ENCODE results near the gene FSHR. TPM values are rescaled to one million over a fixed set of nuclear protein-coding genes. Genes with fewer than 3 reads are reported as not detected.

FSHR gene
- total and polyA plus RNA-seq, 2 of the 4 experiments (the other 2 are of a cell fraction), result not detected

DNA sequence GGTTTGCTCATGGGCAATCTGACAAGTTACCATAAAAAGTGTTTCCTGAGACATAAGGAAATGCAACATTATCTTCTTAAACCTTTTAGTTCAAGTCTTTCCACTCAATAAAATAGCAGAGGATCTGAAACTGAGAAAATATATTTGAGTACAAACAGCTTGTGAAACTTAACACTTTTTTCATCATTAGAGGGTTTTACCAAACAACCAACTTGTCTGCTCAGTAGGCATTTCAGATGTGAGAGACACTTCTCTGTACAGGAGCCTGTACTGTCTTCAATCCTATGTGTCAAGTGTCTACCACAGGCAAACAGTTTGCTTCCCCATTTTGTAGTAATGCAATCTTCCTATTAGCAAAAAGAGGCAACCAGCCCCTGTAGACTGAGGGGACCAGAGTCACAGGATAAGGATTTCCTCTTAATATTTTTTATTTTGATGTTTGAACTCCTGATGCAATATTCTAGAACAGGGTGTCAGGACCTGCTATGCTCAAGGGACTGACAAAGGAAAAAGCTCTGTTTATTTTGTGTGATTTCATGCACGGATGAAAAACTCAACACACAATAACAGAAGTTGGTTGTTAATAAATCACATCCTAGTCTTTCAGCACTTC, 239.7 kb downstream of the FSHR start:
- no CpG with 5 or more reads among the region's 1 CpG for WGBS, 2 experiments (ENCODE audit: extremely low coverage in 2 of 2, insufficient read length in 1 of 2)
- H3K27ac ChIP-seq (ENCODE audit: insufficient read depth, low read length), result no peak overlapping the region
- H3K79me1 ChIP-seq (ENCODE audit: low read depth in 1 of 2, low read length in 2 of 2), result no peaks in the 10 kb centered on the region
- ATAC-seq (ENCODE audit: low read depth) (no peak), DNase-seq (no peak)
- no peak overlapping the region for H3K56ac ChIP-seq (ENCODE audit: extremely low read depth, insufficient read depth, low read length)
- no peaks in the 10 kb centered on the region for H3K36me3 ChIP-seq (ENCODE audit: control insufficient read depth, insufficient read depth, low read length)
- no peak overlapping the region for H3K9ac ChIP-seq (ENCODE audit: low read depth, low read length)
- no peaks in the 10 kb centered on the region for H3K4me1 ChIP-seq (ENCODE audit: control insufficient read depth, insufficient read depth, low read length)
- in situ Hi-C loops (cut with MboI; ENCODE audit: low sequenced_read_pairs), result no loop called here
- intact Hi-C loops (cut with micrococcal nuclease), result no loop called here
- H2AK9ac ChIP-seq (replicated peaks; ENCODE audit: low read depth, low read length, poor library complexity), result no peak overlapping the region
- ChIA-PET CTCF (interaction anchor here (0.7 kb wide), 1 partner anchor 9 kb away, joined by 3 read pairs; no protein-coding TSS in a partner anchor), POLR2A (ENCODE audit: unreplicated experiment) (no interaction called here)
- no peak for TF ChIP-seq RAD21 (IDR thresholded peaks at IDR 0.05; ENCODE audit: low read length)
- TF ChIP-seq, protein P1, sequence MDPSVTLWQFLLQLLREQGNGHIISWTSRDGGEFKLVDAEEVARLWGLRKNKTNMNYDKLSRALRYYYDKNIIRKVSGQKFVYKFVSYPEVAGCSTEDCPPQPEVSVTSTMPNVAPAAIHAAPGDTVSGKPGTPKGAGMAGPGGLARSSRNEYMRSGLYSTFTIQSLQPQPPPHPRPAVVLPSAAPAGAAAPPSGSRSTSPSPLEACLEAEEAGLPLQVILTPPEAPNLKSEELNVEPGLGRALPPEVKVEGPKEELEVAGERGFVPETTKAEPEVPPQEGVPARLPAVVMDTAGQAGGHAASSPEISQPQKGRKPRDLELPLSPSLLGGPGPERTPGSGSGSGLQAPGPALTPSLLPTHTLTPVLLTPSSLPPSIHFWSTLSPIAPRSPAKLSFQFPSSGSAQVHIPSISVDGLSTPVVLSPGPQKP (IDR thresholded peaks at IDR 0.05; ENCODE audit: borderline replicate concordance, low read depth, low read length), result no peak
- TF ChIP-seq RFX5 (IDR thresholded peaks at IDR 0.05; ENCODE audit: low read depth, low read length), result no peak
- TF ChIP-seq, protein P2, sequence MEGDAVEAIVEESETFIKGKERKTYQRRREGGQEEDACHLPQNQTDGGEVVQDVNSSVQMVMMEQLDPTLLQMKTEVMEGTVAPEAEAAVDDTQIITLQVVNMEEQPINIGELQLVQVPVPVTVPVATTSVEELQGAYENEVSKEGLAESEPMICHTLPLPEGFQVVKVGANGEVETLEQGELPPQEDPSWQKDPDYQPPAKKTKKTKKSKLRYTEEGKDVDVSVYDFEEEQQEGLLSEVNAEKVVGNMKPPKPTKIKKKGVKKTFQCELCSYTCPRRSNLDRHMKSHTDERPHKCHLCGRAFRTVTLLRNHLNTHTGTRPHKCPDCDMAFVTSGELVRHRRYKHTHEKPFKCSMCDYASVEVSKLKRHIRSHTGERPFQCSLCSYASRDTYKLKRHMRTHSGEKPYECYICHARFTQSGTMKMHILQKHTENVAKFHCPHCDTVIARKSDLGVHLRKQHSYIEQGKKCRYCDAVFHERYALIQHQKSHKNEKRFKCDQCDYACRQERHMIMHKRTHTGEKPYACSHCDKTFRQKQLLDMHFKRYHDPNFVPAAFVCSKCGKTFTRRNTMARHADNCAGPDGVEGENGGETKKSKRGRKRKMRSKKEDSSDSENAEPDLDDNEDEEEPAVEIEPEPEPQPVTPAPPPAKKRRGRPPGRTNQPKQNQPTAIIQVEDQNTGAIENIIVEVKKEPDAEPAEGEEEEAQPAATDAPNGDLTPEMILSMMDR (conservative IDR thresholded peaks at IDR 0.05; ENCODE audit: low read depth, low read length), result no peak
- TF ChIP-seq POLR2A (IDR thresholded peaks at IDR 0.05; ENCODE audit: low read depth, low read length), result no peak
- no peak for TF ChIP-seq BHLHE40 (IDR thresholded peaks at IDR 0.05; ENCODE audit: low read depth, low read length)
- TF ChIP-seq RCOR1 (IDR thresholded peaks at IDR 0.05; ENCODE audit: insufficient replicate concordance, low read length), result no peak
- TF ChIP-seq NFE2L2 (IDR thresholded peaks at IDR 0.05; ENCODE audit: low read depth, low read length), result no peak
- TF ChIP-seq FOS (IDR thresholded peaks at IDR 0.05; ENCODE audit: low read depth, low read length), result no peak
- TF ChIP-seq MXI1 (IDR thresholded peaks at IDR 0.05; ENCODE audit: borderline replicate concordance, low read depth, low read length), result no peak
- no peak for TF ChIP-seq CHD1 (IDR thresholded peaks at IDR 0.05; ENCODE audit: low read depth, low read length)
- TF ChIP-seq MAFK (IDR thresholded peaks at IDR 0.05; ENCODE audit: low read depth, low read length), result no peak
- no peak for TF ChIP-seq CEBPB (IDR thresholded peaks at IDR 0.05; ENCODE audit: low read depth, low read length)
- no peak for TF ChIP-seq MAZ (IDR thresholded peaks at IDR 0.05; ENCODE audit: borderline replicate concordance, low read depth, low read length)
- TF ChIP-seq, protein P3, sequence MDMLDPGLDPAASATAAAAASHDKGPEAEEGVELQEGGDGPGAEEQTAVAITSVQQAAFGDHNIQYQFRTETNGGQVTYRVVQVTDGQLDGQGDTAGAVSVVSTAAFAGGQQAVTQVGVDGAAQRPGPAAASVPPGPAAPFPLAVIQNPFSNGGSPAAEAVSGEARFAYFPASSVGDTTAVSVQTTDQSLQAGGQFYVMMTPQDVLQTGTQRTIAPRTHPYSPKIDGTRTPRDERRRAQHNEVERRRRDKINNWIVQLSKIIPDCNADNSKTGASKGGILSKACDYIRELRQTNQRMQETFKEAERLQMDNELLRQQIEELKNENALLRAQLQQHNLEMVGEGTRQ (IDR thresholded peaks at IDR 0.05; ENCODE audit: low read depth, low read length), result no peak
- TF ChIP-seq SMC3 (IDR thresholded peaks at IDR 0.05; ENCODE audit: low read depth, low read length), result no peak
- no peak overlapping the region for H2BK20ac ChIP-seq (ENCODE audit: low read depth, low read length)
- H4K91ac ChIP-seq (ENCODE audit: insufficient read depth, low read depth, low read length), result no peak overlapping the region
- no peaks in the 10 kb centered on the region for H3K27me3 ChIP-seq (ENCODE audit: control insufficient read depth, insufficient read depth, low read length)
- H4K8ac ChIP-seq (ENCODE audit: low read depth in 2 of 2, low read length in 2 of 2), result no peak overlapping the region
- no peak overlapping the region for H2BK5ac ChIP-seq (ENCODE audit: low read depth, low read length, poor library complexity, severe bottlenecking)
- H3K9me1 ChIP-seq (ENCODE audit: insufficient read depth, low read length), result no peaks in the 10 kb centered on the region
- H3K23ac ChIP-seq (ENCODE audit: low read depth, low read length), result no peak overlapping the region
- dilution Hi-C loops (cut with HindIII; ENCODE audit: low sequenced_read_pairs, unreplicated experiment), result no loop called here
- no peaks in the 10 kb centered on the region for H4K20me1 ChIP-seq (ENCODE audit: insufficient read depth, low read length)
- no peak overlapping the region for H2AFZ ChIP-seq (replicated peaks; ENCODE audit: low read length, poor library complexity)
- H2AK5ac ChIP-seq (ENCODE audit: low read depth, low read length), result no peak overlapping the region
- H3K4ac ChIP-seq (ENCODE audit: low read depth, low read length), result no peak overlapping the region
- H3K9me3 ChIP-seq (ENCODE audit: control insufficient read depth, insufficient read depth, low read length), result peaks cover 2% of the 10 kb centered on the region; the same call in 1 of the 2 replicates
- H3K4me2 ChIP-seq (ENCODE audit: low read depth, low read length), result no peak overlapping the region
- no TSS peak for BruUV-seq (replicated peaks)
- H2BK15ac ChIP-seq (ENCODE audit: low read depth, low read length), result no peak overlapping the region
- no peak overlapping the region for H3K18ac ChIP-seq (ENCODE audit: low read depth, low read length)
- no peak overlapping the region for H2BK120ac ChIP-seq (ENCODE audit: low read depth, low read length)
- no peak overlapping the region for H3K14ac ChIP-seq (replicated peaks; ENCODE audit: low read depth, low read length)
- H3K4me3 ChIP-seq (ENCODE audit: insufficient read depth, low read depth, low read length), result no peak overlapping the region
- H4K5ac ChIP-seq (ENCODE audit: low read depth, low read length), result no peak overlapping the region

Data from IMR-90 (cell line).